Fibroblast of lung (primary cell): Measurements from ENCODE around the gene TOGARAM1. TPM values are rescaled to one million over a fixed set of nuclear protein-coding genes. Genes with fewer than 3 reads are reported as not detected.

Experiments used
- DNase-seq, 2 donors: peaks; one replicate each; pipeline versions ENCODE4 v3.0.0 to v3.0.0-alpha.2; 2010; ENCODE audit warnings: low read depth in 2 of 2
- H2AFZ ChIP-seq: 2 replicates; pipeline ENCODE4 v1.5.1; 2012; ENCODE audit warnings: low read length, control low read depth, inconsistent platforms
- H3K27ac ChIP-seq: 2 replicates; pipeline ENCODE4 v1.5.1; 2011; ENCODE audit warnings: low read length, control low read depth; ENCODE audit not compliant: insufficient read depth
- H3K27me3 ChIP-seq: 2 replicates; pipeline ENCODE4 v1.5.1; 2011; ENCODE audit warnings: mild to moderate bottlenecking, low read length; ENCODE audit not compliant: control insufficient read depth, insufficient read depth
- H3K36me3 ChIP-seq: 2 replicates; pipeline ENCODE4 v1.5.1; 2011; ENCODE audit warnings: low read length; ENCODE audit not compliant: control insufficient read depth, insufficient read depth
- H3K4me1 ChIP-seq: 2 replicates; pipeline ENCODE4 v1.5.1; 2011; ENCODE audit warnings: low read length; ENCODE audit not compliant: control insufficient read depth, insufficient read depth; ENCODE audit errors: extremely low read depth
- H3K4me2 ChIP-seq: 2 replicates; pipeline ENCODE4 v1.5.1; 2011; ENCODE audit warnings: low read length, control low read depth; ENCODE audit not compliant: insufficient read depth; ENCODE audit errors: extremely low read depth
- H3K4me3 ChIP-seq, 4 experiments: fragments of 200-600 bp in 1 of 4; sonication (generic) in 1 of 4; replicated peaks in 1 of 4; 2 replicates each; pipeline ENCODE4 v1.5.1; 2011 to 2016; ENCODE audit warnings: low read length in 4 of 4, low read depth in 3 of 4, mild to moderate bottlenecking in 3 of 4, control low read depth in 2 of 4, inconsistent platforms in 1 of 4, mixed read lengths in 1 of 4; ENCODE audit not compliant: insufficient read depth in 1 of 4; ENCODE audit errors: control extremely low read depth in 1 of 4
- H3K79me2 ChIP-seq: 2 replicates; pipeline ENCODE4 v1.5.1; 2012; ENCODE audit warnings: mild to moderate bottlenecking, low read length, inconsistent platforms; ENCODE audit not compliant: control insufficient read depth, insufficient read depth
- H3K9ac ChIP-seq: 2 replicates; pipeline ENCODE4 v1.5.1; 2011; ENCODE audit warnings: mild to moderate bottlenecking, low read length, control low read depth; ENCODE audit not compliant: insufficient read depth
- H3K9me3 ChIP-seq: 2 replicates; pipeline ENCODE4 v1.5.1; 2012; ENCODE audit warnings: low read depth, low read length; ENCODE audit not compliant: control insufficient read depth, insufficient read depth
- H4K20me1 ChIP-seq: 2 replicates; pipeline ENCODE4 v1.5.1; 2011; ENCODE audit warnings: low read length; ENCODE audit not compliant: control insufficient read depth, insufficient read depth; ENCODE audit errors: extremely low read depth
- EZH2 ChIP-seq: IDR thresholded peaks from 2 replicates; pipeline ENCODE4 v1.5.1; 2012; ENCODE audit warnings: low read length, control low read depth, mild to moderate bottlenecking; ENCODE audit errors: missing control alignments
- polyA plus RNA-seq, 2 donors: library from polyadenylated mRNA; depleted of rRNA in 1 of 2; stranded (reverse) in 1 of 2; unstranded in 1 of 2; fragments of >200 nt; gene quantifications; 2 replicates each; pipeline ENCODE4 v1.2.1, GENCODE V29; 2011 to 2012; ENCODE audit warnings: missing spikeins in 1 of 2
- total RNA-seq: library from RNA; depleted of rRNA; stranded (reverse); fragments of >200 nt; gene quantifications from 2 replicates; pipeline ENCODE4 v1.2.1, GENCODE V29; 2014
- TF ChIP-seq, protein P1 (sequence below), 2 donors: IDR thresholded peaks in 1 of 2; conservative IDR thresholded peaks in 1 of 2; 1 replicate in 1 of 2; 2 replicates in 1 of 2; pipeline ENCODE4 v1.5.1; 2011 to 2012; ENCODE audit warnings: low read length in 2 of 2, control low read depth in 1 of 2, inconsistent platforms in 1 of 2, low read depth in 1 of 2, mild to moderate bottlenecking in 1 of 2

The TOGARAM1 gene
- total and polyA plus RNA-seq, 2 donors (not counting 1 experiment from before 2014, with no cell fraction given) = 10.7 to 24.9 TPM

DNA sequence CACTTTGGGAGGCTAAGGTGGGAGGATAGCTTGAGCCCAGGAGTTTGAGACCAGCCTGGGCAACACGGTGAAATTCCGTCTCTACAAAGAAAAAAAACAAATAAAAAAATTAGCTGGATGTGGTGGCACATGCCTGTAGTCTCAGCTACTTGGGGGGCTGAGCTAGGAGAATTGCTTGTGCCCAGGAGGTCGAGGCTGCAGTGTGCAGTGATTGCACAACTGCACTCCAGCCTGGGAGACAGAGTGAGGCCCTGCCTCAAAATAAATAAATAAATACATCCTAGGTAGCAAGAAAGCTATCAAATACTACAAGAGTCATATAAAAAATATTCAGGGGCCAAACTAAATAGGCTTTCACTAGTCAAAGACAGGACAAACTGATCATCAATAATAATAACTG is 6.5 kb upstream of the TOGARAM1 start:
- no peaks in the 10 kb centered on the region for H3K27me3 ChIP-seq
- no peak for DNase-seq
- H4K20me1 ChIP-seq = no peaks in the 10 kb centered on the region
- H3K79me2 ChIP-seq = peaks cover 56% of the 10 kb centered on the region
- H3K4me3 ChIP-seq = no peak overlapping the region
- H3K9me3 ChIP-seq = no peaks in the 10 kb centered on the region
- H2AFZ ChIP-seq = no peak overlapping the region
- TF ChIP-seq, protein P1, sequence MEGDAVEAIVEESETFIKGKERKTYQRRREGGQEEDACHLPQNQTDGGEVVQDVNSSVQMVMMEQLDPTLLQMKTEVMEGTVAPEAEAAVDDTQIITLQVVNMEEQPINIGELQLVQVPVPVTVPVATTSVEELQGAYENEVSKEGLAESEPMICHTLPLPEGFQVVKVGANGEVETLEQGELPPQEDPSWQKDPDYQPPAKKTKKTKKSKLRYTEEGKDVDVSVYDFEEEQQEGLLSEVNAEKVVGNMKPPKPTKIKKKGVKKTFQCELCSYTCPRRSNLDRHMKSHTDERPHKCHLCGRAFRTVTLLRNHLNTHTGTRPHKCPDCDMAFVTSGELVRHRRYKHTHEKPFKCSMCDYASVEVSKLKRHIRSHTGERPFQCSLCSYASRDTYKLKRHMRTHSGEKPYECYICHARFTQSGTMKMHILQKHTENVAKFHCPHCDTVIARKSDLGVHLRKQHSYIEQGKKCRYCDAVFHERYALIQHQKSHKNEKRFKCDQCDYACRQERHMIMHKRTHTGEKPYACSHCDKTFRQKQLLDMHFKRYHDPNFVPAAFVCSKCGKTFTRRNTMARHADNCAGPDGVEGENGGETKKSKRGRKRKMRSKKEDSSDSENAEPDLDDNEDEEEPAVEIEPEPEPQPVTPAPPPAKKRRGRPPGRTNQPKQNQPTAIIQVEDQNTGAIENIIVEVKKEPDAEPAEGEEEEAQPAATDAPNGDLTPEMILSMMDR (conservative IDR thresholded peaks at IDR 0.05 in 1 of 2, IDR thresholded peaks at IDR 0.05 in 1 of 2; ENCODE audit: low read depth in 1 of 2, low read length in 2 of 2) = no peak
- no peak for TF ChIP-seq EZH2
- no peak overlapping the region for H3K4me2 ChIP-seq
- H3K9ac ChIP-seq = no peak overlapping the region
- H3K4me1 ChIP-seq = peaks cover 2% of the 10 kb centered on the region
- H3K36me3 ChIP-seq = no peaks in the 10 kb centered on the region
- no peak overlapping the region for H3K27ac ChIP-seq

DNA sequence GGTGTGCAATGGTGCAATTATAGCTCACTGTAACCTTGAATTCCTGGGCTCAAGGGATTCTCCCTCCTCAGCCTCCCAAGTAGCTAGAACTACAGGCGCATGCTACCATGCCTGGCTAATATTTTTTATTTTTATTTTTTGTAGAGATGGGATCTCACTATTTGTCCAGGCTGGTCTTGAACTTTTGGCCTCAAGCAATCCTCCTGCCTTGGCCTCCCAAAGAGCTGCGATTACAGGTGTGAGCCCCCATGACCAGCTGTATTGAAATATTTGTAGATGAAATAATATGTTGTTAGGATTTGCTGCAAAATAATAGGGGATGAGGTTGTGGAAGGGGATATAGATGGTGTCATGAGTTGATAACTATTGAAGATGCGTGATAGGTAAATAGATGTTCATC is 5.1 kb upstream of the TOGARAM1 start:
- TF ChIP-seq, protein P1 (conservative IDR thresholded peaks at IDR 0.05 in 1 of 2, IDR thresholded peaks at IDR 0.05 in 1 of 2; ENCODE audit: low read depth in 1 of 2, low read length in 2 of 2) = no peak
- TF ChIP-seq EZH2 = no peak
- Histone ChIP-seq H3K4me1 (peaks cover 2% of the 10 kb centered on the region), H3K9ac (no peak overlapping the region)

DNA sequence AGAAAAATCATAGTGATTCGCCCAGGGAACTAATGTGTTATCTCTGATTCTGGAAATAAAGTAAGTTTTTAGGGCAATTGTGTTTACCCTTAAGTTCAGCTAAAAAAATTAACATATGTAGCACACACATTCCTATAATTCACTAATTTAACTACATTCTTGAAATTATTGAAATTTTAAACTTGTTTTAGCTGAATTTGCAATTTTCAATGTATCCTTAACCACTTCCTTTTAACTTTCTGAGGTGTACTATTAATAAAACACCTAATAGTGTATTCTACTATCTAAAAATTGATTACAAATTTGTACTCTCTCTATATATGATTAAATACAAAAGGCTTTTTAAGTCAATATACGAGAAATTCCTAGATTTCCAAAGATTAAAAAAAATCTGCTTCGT is 2.5 kb upstream of the TOGARAM1 start:
- Histone ChIP-seq H3K4me2 (peak overlapping the region; percentile 91), H4K20me1 (no peaks in the 10 kb centered on the region), H3K9me3 (no peaks in the 10 kb centered on the region), H3K79me2 (peaks cover 79% of the 10 kb centered on the region), H3K36me3 (no peaks in the 10 kb centered on the region), H3K4me1 (peaks cover 2% of the 10 kb centered on the region), H3K9ac (no peak overlapping the region), H2AFZ (no peak overlapping the region), H3K27ac (no peak overlapping the region), H3K27me3 (no peaks in the 10 kb centered on the region), H3K4me3 (peak overlapping the region; percentile 1 to 98 (median 81))
- no peak for DNase-seq
- no peak for TF ChIP-seq EZH2
- TF ChIP-seq, protein P1 (conservative IDR thresholded peaks at IDR 0.05 in 1 of 2, IDR thresholded peaks at IDR 0.05 in 1 of 2; ENCODE audit: low read depth in 1 of 2, low read length in 2 of 2) = no peak

More for the DNA sequence above, 5.1 kb upstream of the TOGARAM1 start:
- no peaks in the 10 kb centered on the region for H3K9me3 ChIP-seq
- H3K27ac ChIP-seq = no peak overlapping the region
- H3K36me3 ChIP-seq = no peaks in the 10 kb centered on the region
- no peak overlapping the region for H2AFZ ChIP-seq
- H3K4me2 ChIP-seq = no peak overlapping the region
- H3K79me2 ChIP-seq = peaks cover 61% of the 10 kb centered on the region
- H4K20me1 ChIP-seq = no peaks in the 10 kb centered on the region
- no peaks in the 10 kb centered on the region for H3K27me3 ChIP-seq
- no peak overlapping the region for H3K4me3 ChIP-seq
- DNase-seq = no peak
